AG09309 (cell line): ENCODE measurements around the gene BANF1.

Experiments
- DNase-seq: peaks from one replicate; pipeline ENCODE4 v3.0.0-alpha.2; 2010; ENCODE audit warnings: low read depth
- H3K4me3 ChIP-seq: 2 replicates; pipeline ENCODE4 v1.5.1; 2011; ENCODE audit warnings: mild to moderate bottlenecking, low read depth, low read length, moderate library complexity; ENCODE audit not compliant: control insufficient read depth
- TF ChIP-seq, protein P1 (sequence below): IDR thresholded peaks from 2 replicates; pipeline ENCODE4 v1.5.1; 2011; ENCODE audit warnings: mild to moderate bottlenecking, low read depth, low read length, inconsistent platforms; ENCODE audit not compliant: insufficient read depth, control insufficient read depth; ENCODE audit errors: missing control alignments

The BANF1 gene

DNA sequence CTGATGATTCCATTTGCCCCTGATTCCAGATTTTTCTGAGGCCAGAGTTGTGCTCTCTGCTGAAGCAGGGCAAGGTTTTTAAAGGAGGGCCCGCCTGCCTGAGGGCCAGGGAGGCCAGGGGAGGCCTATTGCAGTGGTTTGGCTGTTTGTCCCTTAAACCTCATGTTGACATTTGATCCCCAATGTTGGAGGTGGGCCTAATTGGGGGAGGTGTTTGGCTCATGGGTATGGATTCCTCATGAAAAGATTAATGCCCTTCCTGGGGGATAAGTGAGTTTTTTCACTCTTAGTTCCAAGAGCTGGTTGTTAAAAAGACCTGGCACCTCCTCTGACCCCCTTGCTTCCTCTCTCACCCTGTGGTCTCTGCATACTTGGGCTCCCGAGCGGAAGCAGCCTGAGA lies 37.5 kb downstream of the BANF1 start:
- TF ChIP-seq, protein P1, sequence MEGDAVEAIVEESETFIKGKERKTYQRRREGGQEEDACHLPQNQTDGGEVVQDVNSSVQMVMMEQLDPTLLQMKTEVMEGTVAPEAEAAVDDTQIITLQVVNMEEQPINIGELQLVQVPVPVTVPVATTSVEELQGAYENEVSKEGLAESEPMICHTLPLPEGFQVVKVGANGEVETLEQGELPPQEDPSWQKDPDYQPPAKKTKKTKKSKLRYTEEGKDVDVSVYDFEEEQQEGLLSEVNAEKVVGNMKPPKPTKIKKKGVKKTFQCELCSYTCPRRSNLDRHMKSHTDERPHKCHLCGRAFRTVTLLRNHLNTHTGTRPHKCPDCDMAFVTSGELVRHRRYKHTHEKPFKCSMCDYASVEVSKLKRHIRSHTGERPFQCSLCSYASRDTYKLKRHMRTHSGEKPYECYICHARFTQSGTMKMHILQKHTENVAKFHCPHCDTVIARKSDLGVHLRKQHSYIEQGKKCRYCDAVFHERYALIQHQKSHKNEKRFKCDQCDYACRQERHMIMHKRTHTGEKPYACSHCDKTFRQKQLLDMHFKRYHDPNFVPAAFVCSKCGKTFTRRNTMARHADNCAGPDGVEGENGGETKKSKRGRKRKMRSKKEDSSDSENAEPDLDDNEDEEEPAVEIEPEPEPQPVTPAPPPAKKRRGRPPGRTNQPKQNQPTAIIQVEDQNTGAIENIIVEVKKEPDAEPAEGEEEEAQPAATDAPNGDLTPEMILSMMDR = no peak
- H3K4me3 ChIP-seq = no peak overlapping the region
- DNase-seq = no peak

DNA sequence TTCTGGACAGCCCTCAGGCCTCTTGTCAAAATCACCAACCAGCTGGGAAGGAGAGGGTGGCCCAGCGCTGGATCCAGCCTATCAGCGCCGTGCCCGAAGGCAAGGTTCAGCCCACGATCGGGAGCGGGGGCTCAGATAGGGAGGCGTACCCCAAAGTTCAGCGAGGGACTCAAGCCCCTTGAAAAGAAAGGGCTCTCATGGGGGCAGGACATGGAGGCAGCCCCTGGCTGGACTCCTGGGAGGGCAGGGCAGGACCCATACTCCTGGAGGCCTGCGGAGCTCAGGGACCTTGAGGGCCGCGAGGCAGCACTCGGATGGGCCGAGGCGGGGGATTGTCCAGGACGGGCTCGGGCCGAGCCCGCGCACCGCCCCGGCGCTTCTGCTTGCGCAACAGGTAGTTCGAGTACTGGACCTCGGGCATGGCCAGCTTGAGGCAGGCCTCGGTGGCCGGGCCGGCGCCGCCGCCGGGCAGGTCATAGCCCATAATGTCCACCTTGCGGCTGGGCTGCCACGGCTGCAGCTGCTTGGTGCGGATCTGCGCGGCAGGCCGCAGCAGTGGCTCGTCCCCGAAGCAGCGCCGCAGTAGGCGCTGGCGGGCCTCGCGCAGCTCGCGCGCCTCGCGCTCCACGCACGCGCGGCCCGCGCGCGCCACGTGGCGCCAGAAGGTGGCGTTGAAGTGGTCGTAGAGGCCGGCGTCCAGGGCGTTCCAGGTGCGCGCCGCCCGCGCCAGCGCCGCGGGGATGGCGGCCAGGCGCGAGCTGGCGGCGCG lies 40.1 kb downstream of the BANF1 start:
- H3K4me3 ChIP-seq = no peak overlapping the region
- no peak for DNase-seq
- TF ChIP-seq, protein P1 = no peak

DNA sequence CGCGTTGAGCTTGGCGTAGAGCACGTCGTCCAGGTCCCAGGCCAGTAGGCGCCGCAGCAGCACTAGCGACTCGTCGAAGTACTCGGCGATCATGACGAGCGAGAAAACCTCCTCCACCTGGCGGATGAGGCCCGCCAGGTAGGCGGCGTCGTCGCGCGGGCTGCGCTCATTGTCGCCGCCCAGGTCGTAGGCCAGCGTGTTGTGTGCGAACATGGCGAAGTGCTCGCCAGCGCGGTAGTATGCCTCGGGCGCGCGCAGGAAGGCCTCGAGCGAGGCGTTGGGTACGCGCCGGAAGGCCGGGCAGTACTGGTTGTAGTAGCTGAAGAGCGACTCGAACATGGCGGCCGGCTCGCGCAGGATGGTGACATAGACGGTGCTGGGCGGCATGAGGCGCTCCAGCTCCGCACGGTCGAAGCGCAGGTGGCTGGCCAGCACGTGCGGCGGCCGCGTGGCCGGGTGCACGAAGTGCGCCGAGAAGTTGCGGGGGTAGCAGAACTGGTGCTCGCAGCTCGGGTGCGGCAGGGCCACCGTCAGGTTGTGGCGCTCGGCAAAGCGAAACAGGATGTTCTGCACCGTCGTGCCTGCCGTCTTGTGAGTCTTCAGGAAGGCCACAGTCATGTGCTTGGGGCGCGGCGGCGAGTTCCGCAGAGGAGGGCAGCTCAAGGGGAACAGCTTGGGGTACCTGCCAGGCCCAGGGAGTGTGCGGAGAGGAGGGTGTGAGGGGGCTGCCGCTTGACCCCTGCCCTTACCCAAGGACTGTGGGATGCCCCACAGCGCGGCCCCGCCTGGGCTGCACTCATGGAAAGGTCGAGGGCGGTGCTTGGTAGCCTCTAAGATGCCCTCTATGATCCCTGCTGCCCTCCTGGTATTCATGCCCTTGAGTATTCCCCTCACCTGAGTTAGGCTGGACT lies 40.9 kb downstream of the BANF1 start:
- H3K4me3 ChIP-seq = no peak overlapping the region
- TF ChIP-seq, protein P1 = no peak
- DNase-seq = no peak

DNA sequence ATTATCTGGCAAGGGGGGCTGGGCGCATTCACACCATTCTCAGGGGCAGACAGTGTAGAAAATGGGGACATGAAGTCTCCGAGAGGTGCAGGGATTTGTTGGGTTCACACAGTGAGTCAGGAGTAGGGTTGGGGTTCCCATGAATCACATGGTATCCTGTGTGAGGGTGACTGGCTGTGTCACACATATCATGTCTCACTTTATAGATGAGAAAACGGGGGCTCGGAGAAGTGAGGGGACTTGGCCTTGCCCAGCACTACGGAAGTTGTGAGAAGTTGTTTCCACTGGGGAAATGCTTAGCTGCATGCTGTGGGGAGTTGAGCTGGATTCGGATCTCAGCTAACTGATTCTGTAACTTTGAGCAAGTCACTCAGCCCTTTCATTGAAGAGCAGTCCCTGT lies 42.5 kb downstream of the BANF1 start:
- TF ChIP-seq, protein P1 = no peak
- no peak overlapping the region for H3K4me3 ChIP-seq
- no peak for DNase-seq

DNA sequence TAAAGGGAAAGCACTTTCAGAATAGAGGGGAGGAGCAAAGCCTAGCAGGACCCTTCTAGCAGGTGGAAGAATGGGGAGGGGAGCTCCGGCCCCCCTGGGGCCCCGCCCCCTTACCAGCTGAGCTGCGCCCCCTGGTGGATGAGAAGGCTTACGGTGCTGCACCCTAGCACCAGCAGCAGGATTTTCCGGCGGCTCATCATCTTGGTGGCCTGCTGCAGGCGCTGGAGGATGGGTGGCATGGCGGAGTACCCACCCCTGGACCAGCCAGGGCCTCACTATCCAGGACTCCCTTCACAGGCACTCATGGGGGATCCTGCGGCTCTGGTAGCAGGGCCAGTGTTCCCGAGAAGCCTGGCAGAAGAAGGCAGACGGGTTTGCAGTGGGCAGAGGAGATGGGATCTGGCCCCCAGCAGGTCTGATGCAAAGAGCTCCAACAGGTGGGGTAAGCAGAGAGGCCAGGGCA lies 42.9 kb downstream of the BANF1 start:
- TF ChIP-seq, protein P1 = peak; percentile 96
- no peak for DNase-seq
- H3K4me3 ChIP-seq = no peak overlapping the region

DNA sequence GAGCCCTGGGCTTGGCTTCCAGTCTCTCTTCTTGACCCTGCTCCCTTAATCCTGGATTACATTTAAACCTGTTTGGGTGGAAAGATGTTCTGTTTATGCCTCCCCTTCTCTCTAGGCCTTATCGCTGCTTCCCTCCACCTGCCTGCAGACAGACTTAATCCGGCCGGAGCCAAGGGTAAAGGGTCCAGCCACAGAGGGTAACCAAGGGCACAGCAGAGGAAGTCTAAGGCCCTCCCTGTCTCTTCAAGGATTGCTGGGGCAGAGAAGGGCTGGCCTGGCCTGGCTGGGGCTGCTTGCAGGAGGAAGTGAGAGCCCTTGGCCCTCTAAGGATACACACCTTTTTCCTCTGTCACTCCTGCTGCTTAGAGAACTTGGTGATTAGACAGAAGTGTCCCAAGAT lies 44.6 kb downstream of the BANF1 start:
- H3K4me3 ChIP-seq = no peak overlapping the region
- TF ChIP-seq, protein P1 = no peak
- DNase-seq = no peak
